Sigmoid colon (tissue), 4 donors: ENCODE results near the gene ANTXR1.

Experiments
- EP300 ChIP-seq, 4 donors: sonication (generic); formaldehyde crosslinking; IDR thresholded peaks; one replicate each; pipeline ENCODE4 v1.6.1; 2017; ENCODE audit warnings: antibody characterized with exemption in 4 of 4
- POLR2A ChIP-seq, 2 donors: fragments of 450-650 bp; IDR thresholded peaks; one replicate each; pipeline ENCODE4 v1.6.1; 2016; ENCODE audit warnings: antibody characterized with exemption in 2 of 2, mild to moderate bottlenecking in 2 of 2, moderate library complexity in 2 of 2
- POLR2AphosphoS5 ChIP-seq, 4 donors: sonication (generic); formaldehyde crosslinking; IDR thresholded peaks; one replicate each; pipeline ENCODE4 v1.6.1; 2017; ENCODE audit warnings: antibody characterized with exemption in 4 of 4
- TF ChIP-seq, protein P1 (sequence below), 4 experiments: fragments of 450-650 bp in 3 of 4; fragments of 200-600 bp in 1 of 4; IDR thresholded peaks; one replicate each; pipeline ENCODE4 v1.5.1; 2016 to 2019; ENCODE audit warnings: antibody characterized with exemption in 4 of 4, mild to moderate bottlenecking in 3 of 4, moderate library complexity in 2 of 4

GRCh38 chr2:69213201-69213600 is 200.2 kb downstream of the ANTXR1 start:
- TF ChIP-seq, protein P1, sequence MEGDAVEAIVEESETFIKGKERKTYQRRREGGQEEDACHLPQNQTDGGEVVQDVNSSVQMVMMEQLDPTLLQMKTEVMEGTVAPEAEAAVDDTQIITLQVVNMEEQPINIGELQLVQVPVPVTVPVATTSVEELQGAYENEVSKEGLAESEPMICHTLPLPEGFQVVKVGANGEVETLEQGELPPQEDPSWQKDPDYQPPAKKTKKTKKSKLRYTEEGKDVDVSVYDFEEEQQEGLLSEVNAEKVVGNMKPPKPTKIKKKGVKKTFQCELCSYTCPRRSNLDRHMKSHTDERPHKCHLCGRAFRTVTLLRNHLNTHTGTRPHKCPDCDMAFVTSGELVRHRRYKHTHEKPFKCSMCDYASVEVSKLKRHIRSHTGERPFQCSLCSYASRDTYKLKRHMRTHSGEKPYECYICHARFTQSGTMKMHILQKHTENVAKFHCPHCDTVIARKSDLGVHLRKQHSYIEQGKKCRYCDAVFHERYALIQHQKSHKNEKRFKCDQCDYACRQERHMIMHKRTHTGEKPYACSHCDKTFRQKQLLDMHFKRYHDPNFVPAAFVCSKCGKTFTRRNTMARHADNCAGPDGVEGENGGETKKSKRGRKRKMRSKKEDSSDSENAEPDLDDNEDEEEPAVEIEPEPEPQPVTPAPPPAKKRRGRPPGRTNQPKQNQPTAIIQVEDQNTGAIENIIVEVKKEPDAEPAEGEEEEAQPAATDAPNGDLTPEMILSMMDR (IDR thresholded peaks at IDR 0.05) = no peak
- TF ChIP-seq POLR2A (IDR thresholded peaks at IDR 0.05) (no peak), POLR2AphosphoS5 (IDR thresholded peaks at IDR 0.05) (no peak), EP300 (IDR thresholded peaks at IDR 0.05) (no peak)
